Panc1 (cell line): ENCODE results near the gene PDLIM4.

Experiments used
- POLR2AphosphoS5 ChIP-seq: IDR thresholded peaks from 2 replicates; pipeline ENCODE4 v1.6.1; 2012; ENCODE audit warnings: mild to moderate bottlenecking, low read depth, low read length, moderate library complexity
- TF ChIP-seq, protein P1 (sequence below): fragments of 450-650 bp; IDR thresholded peaks from 2 replicates; pipeline ENCODE4 v1.5.1; 2017; ENCODE audit warnings: mild to moderate bottlenecking

DNA sequence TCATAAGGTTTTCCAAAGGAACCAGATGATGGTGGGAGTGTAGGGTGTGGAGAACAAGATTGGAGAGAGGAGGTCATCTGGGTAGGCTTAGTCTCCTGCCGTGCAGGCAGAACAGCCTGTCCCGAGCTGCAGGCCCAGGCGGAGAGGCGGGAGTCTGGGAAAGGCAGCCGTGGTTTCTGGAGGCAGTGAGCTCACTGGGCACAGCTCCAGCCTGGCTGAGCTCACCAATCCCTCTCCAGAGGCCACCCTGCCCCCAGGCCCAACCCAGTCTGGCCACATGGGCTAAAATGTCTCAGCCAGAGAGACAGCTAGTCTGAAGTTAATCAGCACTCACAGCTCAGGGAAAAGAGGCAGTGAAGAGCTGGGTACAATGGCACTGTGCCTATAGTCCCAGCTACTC is 42.2 kb upstream of the PDLIM4 start:
- TF ChIP-seq, protein P1, sequence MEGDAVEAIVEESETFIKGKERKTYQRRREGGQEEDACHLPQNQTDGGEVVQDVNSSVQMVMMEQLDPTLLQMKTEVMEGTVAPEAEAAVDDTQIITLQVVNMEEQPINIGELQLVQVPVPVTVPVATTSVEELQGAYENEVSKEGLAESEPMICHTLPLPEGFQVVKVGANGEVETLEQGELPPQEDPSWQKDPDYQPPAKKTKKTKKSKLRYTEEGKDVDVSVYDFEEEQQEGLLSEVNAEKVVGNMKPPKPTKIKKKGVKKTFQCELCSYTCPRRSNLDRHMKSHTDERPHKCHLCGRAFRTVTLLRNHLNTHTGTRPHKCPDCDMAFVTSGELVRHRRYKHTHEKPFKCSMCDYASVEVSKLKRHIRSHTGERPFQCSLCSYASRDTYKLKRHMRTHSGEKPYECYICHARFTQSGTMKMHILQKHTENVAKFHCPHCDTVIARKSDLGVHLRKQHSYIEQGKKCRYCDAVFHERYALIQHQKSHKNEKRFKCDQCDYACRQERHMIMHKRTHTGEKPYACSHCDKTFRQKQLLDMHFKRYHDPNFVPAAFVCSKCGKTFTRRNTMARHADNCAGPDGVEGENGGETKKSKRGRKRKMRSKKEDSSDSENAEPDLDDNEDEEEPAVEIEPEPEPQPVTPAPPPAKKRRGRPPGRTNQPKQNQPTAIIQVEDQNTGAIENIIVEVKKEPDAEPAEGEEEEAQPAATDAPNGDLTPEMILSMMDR, result no peak
- no peak for TF ChIP-seq POLR2AphosphoS5
